LoVo (cell line): ENCODE data around the gene AR.
A peak's percentile ranks its signal among the peaks of the same experiment; 100 is the strongest.
"Not testable (repeated sequence)": the region's sequence is repeated elsewhere in the genome, so short reads cannot be mapped to it uniquely, and the experiment has no call there.

Experiments
- DNase-seq: peaks from one replicate; pipeline ENCODE4 v3.0.0-alpha.2; 2016; ENCODE audit warnings: low spot score

AR gene

DNA sequence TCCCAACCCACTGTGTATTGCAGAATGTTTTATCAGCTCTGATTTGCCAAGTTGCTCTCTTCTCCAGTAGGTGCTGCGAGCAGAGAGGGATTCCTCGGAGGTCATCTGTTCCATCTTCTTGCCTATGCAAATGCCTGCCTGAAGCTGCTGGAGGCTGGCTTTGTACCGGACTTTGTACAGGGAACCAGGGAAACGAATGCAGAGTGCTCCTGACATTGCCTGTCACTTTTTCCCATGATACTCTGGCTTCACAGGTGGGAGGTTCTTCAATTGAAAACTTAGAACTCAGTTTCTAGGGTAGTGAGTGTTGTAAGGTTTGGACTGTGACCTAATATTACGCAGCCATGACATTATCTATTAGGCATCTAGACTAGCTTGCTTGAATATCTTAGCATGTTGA, 24.9 kb downstream of the AR start:
- no peak for DNase-seq

- DNase-seq: no peak
Measured at GRCh38 chrX:67570839-67571238, 27.0 kb downstream of the AR start.

DNA sequence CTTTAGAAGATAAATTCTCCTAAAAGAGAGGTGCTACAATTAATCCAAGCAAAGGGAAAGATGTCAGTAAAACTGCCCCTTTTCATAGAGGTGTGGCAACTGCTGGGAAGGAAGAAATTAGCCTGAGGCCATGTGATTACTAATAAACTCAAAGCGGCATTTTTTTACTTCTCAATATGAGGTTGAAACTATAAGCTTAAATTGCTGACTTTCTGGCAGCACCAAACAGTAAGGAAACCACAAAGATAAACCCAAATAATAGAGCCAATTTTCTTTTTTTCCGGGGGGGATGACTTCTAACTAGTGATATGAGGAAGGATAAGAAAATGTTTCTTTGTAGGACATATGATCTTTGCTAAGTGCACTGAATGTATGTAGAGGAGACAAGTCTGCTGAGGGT, 30.9 kb downstream of the AR start:
- DNase-seq: no peak

DNA sequence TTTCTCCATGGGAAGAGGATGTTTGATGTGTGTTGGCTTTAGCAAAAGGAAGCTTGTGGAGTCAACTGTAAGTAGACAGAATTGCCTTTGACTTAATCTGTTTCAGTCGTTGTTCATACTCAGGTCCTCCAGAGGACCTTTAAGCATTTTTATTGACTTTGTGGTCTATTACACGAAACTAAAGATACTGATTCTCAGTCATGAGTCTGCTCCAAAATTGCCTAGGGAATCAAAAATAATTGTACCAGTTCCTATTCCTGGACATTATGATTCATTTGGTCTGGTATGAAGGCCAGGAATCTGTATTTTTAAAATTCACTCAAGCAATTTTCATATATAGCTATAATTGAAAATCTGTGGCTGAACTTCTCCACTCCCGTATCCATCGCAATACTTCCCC, 38.6 kb downstream of the AR start:
- DNase-seq: no peak

- DNase-seq: no peak
Measured at GRCh38 chrX:67583171-67583570, 39.4 kb downstream of the AR start.

- no peak for DNase-seq
Measured at GRCh38 chrX:67585401-67585800, 41.6 kb downstream of the AR start.

GRCh38 chrX:67587946-67588624, 44.3 kb downstream of the AR start:
- no peak for DNase-seq

GRCh38 chrX:67596839-67597790, 53.3 kb downstream of the AR start:
- DNase-seq: no peak

- DNase-seq: no peak
Measured at GRCh38 chrX:67599532-67599931, 55.7 kb downstream of the AR start.

DNA sequence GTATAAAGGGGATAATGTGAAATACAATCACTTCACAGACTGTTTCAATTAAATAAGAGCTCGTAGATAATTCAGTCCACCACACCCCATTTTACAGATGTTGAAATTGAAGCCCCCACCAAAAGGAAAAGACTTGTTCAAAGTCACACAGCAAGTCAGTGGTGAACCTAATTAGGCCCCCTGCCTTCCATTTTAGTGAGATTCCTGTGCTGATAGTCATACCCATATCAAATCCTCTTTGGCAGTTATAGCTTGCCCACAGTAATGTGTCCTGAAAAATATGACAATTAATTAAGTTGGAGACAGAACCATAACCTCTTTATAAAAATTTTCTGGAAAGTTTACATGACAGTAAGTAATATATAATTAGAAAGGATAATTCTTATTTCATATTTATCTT, 58.0 kb downstream of the AR start:
- DNase-seq: no peak

DNA sequence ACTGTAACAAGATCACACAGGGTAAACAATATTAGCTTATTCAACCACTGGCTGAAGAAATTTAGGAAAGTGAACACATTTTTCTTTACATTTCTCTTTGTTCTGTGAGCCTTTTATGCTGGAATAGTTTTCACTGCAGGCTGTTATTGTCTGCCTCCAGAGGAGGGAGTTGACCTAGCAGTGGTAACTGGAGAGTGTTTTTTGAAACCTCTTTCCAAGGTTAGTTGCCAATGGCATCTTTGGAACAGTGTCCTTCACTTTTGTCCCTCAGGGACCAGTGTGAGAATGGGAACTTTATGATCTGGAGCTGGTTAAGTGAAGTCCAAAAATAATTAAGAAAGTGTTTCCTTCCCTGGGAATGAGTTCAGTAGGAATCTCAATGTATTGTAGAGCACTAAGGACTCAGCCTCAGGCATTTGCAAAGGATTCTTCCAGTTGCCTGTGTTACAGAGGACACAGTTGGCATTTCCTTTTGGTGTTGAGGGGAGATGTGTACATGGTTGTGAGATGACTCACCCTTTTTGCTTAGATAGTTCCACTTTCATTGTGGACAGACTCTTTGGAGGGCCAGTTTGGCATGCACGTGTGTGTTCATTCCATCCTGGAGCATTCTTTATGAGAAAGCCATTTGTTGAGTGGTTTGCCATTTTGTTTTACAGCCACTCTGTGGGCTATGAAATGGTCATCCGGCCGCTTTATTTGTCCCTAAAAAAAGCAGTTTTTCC, 61.3 kb downstream of the AR start:
- no peak for DNase-seq

DNA sequence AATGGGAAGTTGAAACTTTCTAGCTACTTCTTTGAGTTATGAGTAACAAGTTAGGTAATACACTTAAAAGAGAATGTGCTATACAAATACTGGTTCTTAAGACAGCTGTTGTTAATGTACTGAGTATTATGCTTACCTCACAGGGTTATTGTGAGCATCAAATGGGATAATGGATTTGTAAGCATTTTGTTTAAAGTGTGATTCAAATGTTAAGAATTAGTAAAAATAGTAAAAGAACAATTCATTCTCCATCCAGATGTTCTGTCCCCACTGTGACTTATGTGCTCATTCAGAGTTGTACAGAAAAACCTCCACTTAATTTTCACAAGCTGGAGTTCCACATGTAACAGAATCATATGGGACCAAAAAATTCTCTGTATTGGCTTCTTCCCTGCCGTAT, 63.6 kb downstream of the AR start:
- no peak for DNase-seq

DNA sequence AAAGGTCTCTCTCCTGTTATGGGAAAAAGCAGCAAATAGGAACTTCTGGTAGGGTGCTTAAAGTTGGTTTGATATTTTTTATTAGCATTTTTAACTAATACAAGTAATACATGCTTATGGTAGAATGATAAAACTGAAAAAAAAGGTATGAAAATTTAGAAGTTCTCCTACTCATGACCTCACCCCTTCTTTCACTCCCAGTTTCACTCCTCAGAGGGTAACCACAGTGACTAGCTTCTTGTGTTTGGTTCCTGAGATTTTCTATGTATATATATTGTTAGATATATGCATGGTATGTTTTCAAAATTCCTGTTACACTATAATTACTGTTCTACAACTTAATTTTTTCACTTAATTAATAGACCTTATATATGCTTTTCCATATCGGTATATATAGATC, 66.5 kb downstream of the AR start:
- no peak for DNase-seq

- no peak for DNase-seq
Measured at GRCh38 chrX:67612231-67612630, 68.4 kb downstream of the AR start.

GRCh38 chrX:67613366-67613765, 69.5 kb downstream of the AR start:
- DNase-seq: no peak

GRCh38 chrX:67613996-67614395, 70.2 kb downstream of the AR start:
- no peak for DNase-seq

DNA sequence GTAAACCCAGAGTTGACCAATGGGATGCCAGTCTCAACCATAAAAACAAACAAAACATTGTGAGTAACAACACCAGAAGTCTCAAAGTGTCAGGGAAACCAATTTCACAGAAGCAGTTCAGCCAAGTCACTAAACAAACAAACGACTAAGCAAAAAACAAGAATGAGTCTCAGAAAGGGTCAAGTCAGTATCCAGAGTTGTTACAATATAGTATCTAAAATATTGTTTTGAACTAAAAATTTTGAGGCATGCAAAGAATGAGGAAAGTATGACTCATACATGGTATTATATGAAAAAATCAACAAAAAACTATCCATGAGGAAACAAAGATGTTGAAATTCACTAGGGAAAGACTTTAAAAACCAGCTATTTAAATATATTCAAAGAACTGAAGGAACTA, 70.6 kb downstream of the AR start:
- DNase-seq: no peak

DNA sequence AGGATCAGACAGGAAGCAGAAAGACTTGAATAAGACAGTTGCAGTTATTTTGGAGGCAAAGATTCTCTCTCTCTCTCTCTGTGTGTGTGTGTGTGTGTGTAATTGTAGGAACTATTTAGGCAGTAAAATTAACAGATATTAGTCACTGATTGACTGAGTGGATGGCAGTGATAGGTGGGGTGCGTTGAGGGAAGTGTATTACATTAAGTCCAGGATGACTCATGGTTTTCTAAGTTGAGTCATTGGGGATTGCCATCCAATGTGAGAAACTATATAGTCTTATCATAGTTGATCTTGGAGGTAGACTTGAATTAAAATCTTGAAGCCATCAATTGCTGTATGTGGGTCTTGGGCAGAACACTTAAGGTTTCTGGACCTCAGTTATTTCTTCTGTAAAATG, 75.4 kb downstream of the AR start:
- peak; percentile 1 for DNase-seq

DNA sequence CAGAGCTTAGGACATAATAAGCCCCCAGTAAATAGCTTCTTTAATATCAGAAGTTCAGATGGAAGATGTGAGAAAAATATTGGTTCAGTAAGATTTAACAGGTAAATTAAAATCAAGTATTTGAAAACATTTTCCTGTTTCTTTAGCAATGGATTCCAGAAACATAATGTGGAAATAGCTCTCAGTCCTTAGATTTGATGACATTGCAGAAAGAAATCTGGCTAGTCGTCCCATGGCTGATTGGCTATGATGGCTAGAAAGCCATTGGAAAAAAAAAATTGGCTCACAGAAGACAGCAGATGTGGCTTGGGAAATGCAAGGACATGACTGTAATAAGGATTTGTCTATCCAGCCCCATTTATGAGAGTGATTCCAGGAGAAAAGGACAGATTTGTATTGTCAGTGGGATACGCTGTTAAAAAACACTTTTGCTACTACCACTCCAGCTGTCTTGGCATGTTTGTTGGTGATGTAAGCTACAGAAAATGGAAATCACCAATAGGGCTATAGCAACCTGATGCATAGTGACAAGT, 78.3 kb downstream of the AR start:
- no peak for DNase-seq

GRCh38 chrX:67624325-67624724, 80.5 kb downstream of the AR start:
- no peak for DNase-seq

GRCh38 chrX:67635424-67635823, 91.6 kb downstream of the AR start:
- no peak for DNase-seq

- no peak for DNase-seq
Measured at GRCh38 chrX:67636532-67636931, 92.7 kb downstream of the AR start.

DNA sequence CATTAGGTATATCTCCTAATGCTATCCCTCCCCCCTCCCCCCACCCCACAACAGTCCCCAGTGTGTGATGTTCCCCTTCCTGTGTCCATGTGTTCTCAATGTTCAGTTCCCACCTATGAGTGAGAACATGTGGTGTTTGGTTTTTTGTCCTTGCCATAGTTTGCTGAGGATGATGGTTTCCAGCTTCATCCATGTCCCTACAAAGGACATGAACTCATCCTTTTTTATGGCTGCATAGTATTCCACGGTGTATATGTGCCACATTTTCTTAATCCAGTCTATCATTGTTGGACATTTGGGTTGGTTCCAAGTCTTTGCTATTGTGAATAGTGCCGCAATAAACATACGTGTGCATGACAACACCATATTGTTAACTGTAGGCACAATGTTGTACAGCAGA, 93.5 kb downstream of the AR start:
- DNase-seq: not testable (repeated sequence)
